ENCODE data around the gene ATF2. TPM values are rescaled to one million over a fixed set of nuclear protein-coding genes. Genes with fewer than 3 reads are reported as not detected.

Gene ATF2
- total and polyA plus RNA-seq, 5 experiments from 2014 or later, result 19.5 to 62.8 (median 36.5) TPM

GRCh38 chr2:175154661-175155082, 13.3 kb downstream of the ATF2 start:
- peaks cover 0 to 22% (median 2%) of the 10 kb centered on the region in 3 donors for H3K36me3 Mint-ChIP-seq
- ATAC-seq (no peak), DNase-seq (no peak)
- no peak overlapping the region for H3K4me3 Mint-ChIP-seq
- H3K4me1 Mint-ChIP-seq, result peaks cover 9 to 59% (median 52%) of the 10 kb centered on the region in 4 donors
- H3K27me3 Mint-ChIP-seq, result no peaks in the 10 kb centered on the region
- POLR2A ChIA-PET, result no interaction called here
- H3K9me3 Mint-ChIP-seq, result no peaks in the 10 kb centered on the region
- peak overlapping the region in 2 of 10 donors; percentile 64 to 85 for H3K27ac Mint-ChIP-seq

GRCh38 chr2:175152242-175152641, 15.8 kb downstream of the ATF2 start:
- H3K4me3 Mint-ChIP-seq, result no peak overlapping the region
- ATAC-seq (no peak), DNase-seq (no peak)
- peaks cover 16 to 67% (median 64%) of the 10 kb centered on the region in 4 donors for H3K4me1 Mint-ChIP-seq
- H3K36me3 Mint-ChIP-seq, result peaks cover 0 to 39% (median 7%) of the 10 kb centered on the region in 3 donors
- H3K27ac Mint-ChIP-seq, result peak overlapping the region in 3 of 10 donors; percentile 1 to 53 (median 37)
- POLR2A ChIA-PET, result no interaction called here
- no peaks in the 10 kb centered on the region for H3K27me3 Mint-ChIP-seq
- H3K9me3 Mint-ChIP-seq, result no peaks in the 10 kb centered on the region

GRCh38 chr2:175151791-175152190, 16.2 kb downstream of the ATF2 start:
- DNase-seq (no peak), ATAC-seq (no peak)
- POLR2A ChIA-PET, result no interaction called here
- Mint-ChIP-seq H3K36me3 (peaks cover 0 to 41% (median 7%) of the 10 kb centered on the region in 3 donors), H3K27ac (peak overlapping the region in 3 of 10 donors; percentile 1 to 53 (median 37)), H3K27me3 (no peaks in the 10 kb centered on the region), H3K4me3 (no peak overlapping the region), H3K9me3 (no peaks in the 10 kb centered on the region), H3K4me1 (peaks cover 16 to 63% (median 60%) of the 10 kb centered on the region in 4 donors)

GRCh38 chr2:175147186-175147585, 20.8 kb downstream of the ATF2 start:
- Mint-ChIP-seq H3K9me3 (no peaks in the 10 kb centered on the region), H3K27ac (peak overlapping the region in 1 of 10 donors; percentile 4), H3K4me3 (no peak overlapping the region), H3K4me1 (peaks cover 16 to 58% (median 48%) of the 10 kb centered on the region in 4 donors), H3K27me3 (no peaks in the 10 kb centered on the region), H3K36me3 (peaks cover 0 to 59% (median 24%) of the 10 kb centered on the region in 3 donors)
- POLR2A ChIA-PET, result no interaction called here
- ATAC-seq, result no peak
- DNase-seq, result no peak

GRCh38 chr2:175143678-175144077, 24.3 kb downstream of the ATF2 start:
- POLR2A ChIA-PET, result no interaction called here
- H3K36me3 Mint-ChIP-seq, result peaks cover 1 to 61% (median 22%) of the 10 kb centered on the region in 3 donors
- DNase-seq (no peak), ATAC-seq (no peak)
- H3K9me3 Mint-ChIP-seq, result no peaks in the 10 kb centered on the region
- no peak overlapping the region for H3K4me3 Mint-ChIP-seq
- no peaks in the 10 kb centered on the region for H3K27me3 Mint-ChIP-seq
- no peak overlapping the region for H3K27ac Mint-ChIP-seq
- peaks cover 12 to 44% (median 38%) of the 10 kb centered on the region in 4 donors for H3K4me1 Mint-ChIP-seq

- POLR2A ChIA-PET, result no interaction called here
- no peak for ATAC-seq
- Mint-ChIP-seq H3K4me1 (peaks cover 12 to 44% (median 38%) of the 10 kb centered on the region in 4 donors), H3K9me3 (no peaks in the 10 kb centered on the region), H3K4me3 (no peak overlapping the region), H3K36me3 (peaks cover 5 to 62% (median 23%) of the 10 kb centered on the region in 3 donors), H3K27ac (no peak overlapping the region), H3K27me3 (no peaks in the 10 kb centered on the region)
- no peak for DNase-seq
Measured at GRCh38 chr2:175143191-175143590, 24.8 kb downstream of the ATF2 start.

- DNase-seq (no peak), ATAC-seq (no peak)
- POLR2A ChIA-PET, result no interaction called here
- Mint-ChIP-seq H3K4me3 (no peak overlapping the region), H3K4me1 (peaks cover 11 to 52% (median 41%) of the 10 kb centered on the region in 4 donors), H3K27ac (peak overlapping the region in 1 of 10 donors; percentile 57), H3K27me3 (no peaks in the 10 kb centered on the region), H3K36me3 (peaks cover 7 to 73% (median 28%) of the 10 kb centered on the region in 3 donors), H3K9me3 (no peaks in the 10 kb centered on the region)
Measured at GRCh38 chr2:175140332-175140731, 27.7 kb downstream of the ATF2 start.

- Mint-ChIP-seq H3K9me3 (no peaks in the 10 kb centered on the region), H3K27me3 (no peaks in the 10 kb centered on the region), H3K4me1 (peaks cover 11 to 45% (median 36%) of the 10 kb centered on the region in 4 donors), H3K36me3 (peaks cover 11 to 83% (median 21%) of the 10 kb centered on the region in 3 donors), H3K4me3 (no peak overlapping the region), H3K27ac (peak overlapping the region in 1 of 10 donors; percentile 30)
- no peak for DNase-seq
- ATAC-seq, result no peak
- POLR2A ChIA-PET, result no interaction called here
Measured at GRCh38 chr2:175137793-175138192, 30.2 kb downstream of the ATF2 start.

GRCh38 chr2:175136334-175137215, 31.4 kb downstream of the ATF2 start:
- ATAC-seq, result no peak
- Mint-ChIP-seq H3K27ac (peak overlapping the region in 2 of 10 donors; percentile 24 to 30), H3K4me1 (peaks cover 9 to 35% (median 30%) of the 10 kb centered on the region in 4 donors), H3K9me3 (no peaks in the 10 kb centered on the region), H3K4me3 (no peak overlapping the region), H3K36me3 (peaks cover 11 to 85% (median 18%) of the 10 kb centered on the region in 3 donors), H3K27me3 (no peaks in the 10 kb centered on the region)
- no peak for DNase-seq
- POLR2A ChIA-PET, result no interaction called here

GRCh38 chr2:175135862-175136261, 32.1 kb downstream of the ATF2 start:
- H3K27ac Mint-ChIP-seq, result no peak overlapping the region
- POLR2A ChIA-PET, result no interaction called here
- DNase-seq (no peak), ATAC-seq (no peak)
- no peak overlapping the region for H3K4me3 Mint-ChIP-seq
- H3K4me1 Mint-ChIP-seq, result peaks cover 9 to 29% (median 28%) of the 10 kb centered on the region in 4 donors
- peaks cover 11 to 82% (median 18%) of the 10 kb centered on the region in 3 donors for H3K36me3 Mint-ChIP-seq
- H3K27me3 Mint-ChIP-seq, result no peaks in the 10 kb centered on the region
- H3K9me3 Mint-ChIP-seq, result no peaks in the 10 kb centered on the region

- no peaks in the 10 kb centered on the region for H3K9me3 Mint-ChIP-seq
- H3K36me3 Mint-ChIP-seq, result peaks cover 11 to 84% (median 20%) of the 10 kb centered on the region in 3 donors
- peak overlapping the region in 2 of 10 donors; percentile 28 to 52 for H3K27ac Mint-ChIP-seq
- H3K27me3 Mint-ChIP-seq, result no peaks in the 10 kb centered on the region
- DNase-seq (no peak), ATAC-seq (no peak)
- H3K4me3 Mint-ChIP-seq, result no peak overlapping the region
- POLR2A ChIA-PET, result no interaction called here
- peaks cover 8 to 29% (median 26%) of the 10 kb centered on the region in 4 donors for H3K4me1 Mint-ChIP-seq
Measured at GRCh38 chr2:175135177-175135576, 32.8 kb downstream of the ATF2 start.

- peaks cover 4 to 11% (median 8%) of the 10 kb centered on the region in 4 donors for H3K4me1 Mint-ChIP-seq
- no peaks in the 10 kb centered on the region for H3K9me3 Mint-ChIP-seq
- POLR2A ChIA-PET, result interaction anchor here (1.0 kb wide), 1 partner anchor 36 kb away, joined by 3 read pairs; no protein-coding TSS in a partner anchor
- peaks cover 6 to 84% (median 33%) of the 10 kb centered on the region in 3 donors for H3K36me3 Mint-ChIP-seq
- no peak for DNase-seq
- no peak overlapping the region for H3K4me3 Mint-ChIP-seq
- ATAC-seq, result no peak
- H3K27ac Mint-ChIP-seq, result no peak overlapping the region
- no peaks in the 10 kb centered on the region for H3K27me3 Mint-ChIP-seq
Measured at GRCh38 chr2:175131252-175131651, 36.8 kb downstream of the ATF2 start.

GRCh38 chr2:175126661-175127060, 41.3 kb downstream of the ATF2 start:
- ATAC-seq (no peak), DNase-seq (no peak)
- Mint-ChIP-seq H3K4me1 (peaks cover 4 to 17% (median 8%) of the 10 kb centered on the region in 4 donors), H3K4me3 (no peak overlapping the region), H3K27ac (no peak overlapping the region), H3K36me3 (peaks cover 0 to 60% (median 26%) of the 10 kb centered on the region in 3 donors), H3K27me3 (no peaks in the 10 kb centered on the region), H3K9me3 (no peaks in the 10 kb centered on the region)
- POLR2A ChIA-PET, result no interaction called here
